ENCODE measurements around the gene PEX12. TPM values are rescaled to one million over a fixed set of nuclear protein-coding genes. Genes with fewer than 3 reads are reported as not detected.

PEX12 gene
- total and polyA plus RNA-seq, 9 of the 15 experiments (the other 6 are each of a cell fraction or from before 2014, with no cell fraction given), result 4.0 to 12.4 (median 6.4) TPM

DNA sequence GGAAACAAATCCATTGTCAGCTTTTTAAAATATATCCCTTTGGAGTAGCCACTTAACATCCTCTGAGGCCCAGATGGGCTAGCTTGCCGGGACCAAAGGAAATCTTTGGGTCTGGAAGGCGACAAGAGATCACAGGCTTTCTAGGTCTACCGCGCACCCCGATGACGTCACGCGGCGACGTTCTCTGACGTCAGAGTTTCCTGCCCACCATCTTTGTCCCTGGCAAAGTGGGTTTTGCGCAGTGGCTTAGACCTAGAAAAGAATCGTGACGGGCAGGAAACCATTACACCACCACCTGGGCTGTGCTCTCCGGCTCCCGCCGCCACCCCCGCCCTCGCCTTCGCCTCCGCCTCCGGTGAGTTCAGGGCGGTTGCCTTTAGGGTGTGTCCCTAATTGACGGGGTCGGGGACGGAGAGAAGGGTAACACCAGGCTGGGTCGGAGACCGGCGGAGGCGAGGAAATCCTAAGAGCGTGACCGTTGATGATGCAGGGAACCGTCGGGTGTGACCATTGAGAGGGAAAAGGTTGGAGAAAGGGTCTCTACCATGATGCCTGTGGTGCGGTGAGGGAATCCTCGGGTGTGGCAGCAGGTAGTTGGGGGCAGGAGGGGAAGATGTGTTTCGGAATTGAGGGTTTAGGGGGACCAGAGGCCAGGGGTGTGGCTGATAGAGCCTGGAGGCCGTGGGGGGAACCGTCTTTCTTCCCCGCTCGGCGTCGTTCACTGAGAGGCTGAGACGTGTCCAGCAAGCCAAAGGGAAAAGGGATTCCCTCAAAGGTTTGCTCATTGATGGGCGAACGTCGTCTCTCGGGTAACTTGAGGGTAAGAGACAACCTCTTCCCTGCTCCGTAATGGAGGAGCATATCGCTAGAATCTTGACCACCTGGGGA lies 8.9 kb upstream of the PEX12 start, which contains the start of gene AP2B1 (continued):
- TF ChIP-seq E2F8 (IDR thresholded peaks at IDR 0.05; ENCODE audit: low read depth, partially characterized antibody) (peak; percentile 98), RBM22 (IDR thresholded peaks at IDR 0.05; ENCODE audit: low read depth, low read length, poor library complexity, severe bottlenecking) (no peak), ELK1 (CRISPR knock-in tag; IDR thresholded peaks at IDR 0.05) (no peak), PHTF2 (CRISPR knock-in tag; IDR thresholded peaks at IDR 0.05) (no peak), ZNF395 (CRISPR knock-in tag; IDR thresholded peaks at IDR 0.05) (peak; percentile 85), C11orf30 (IDR thresholded peaks at IDR 0.05; ENCODE audit: low read depth) (peak; percentile 92), MAFK (IDR thresholded peaks at IDR 0.05; ENCODE audit: low read length) (no peak; the same call in 1 of the 2 replicates), TAF1 (IDR thresholded peaks at IDR 0.05; ENCODE audit: control insufficient read depth, extremely low read depth, insufficient read depth, low read length, severe bottlenecking) (peak; percentile 91), SIN3B (IDR thresholded peaks at IDR 0.05; ENCODE audit: low read depth) (peak; percentile 71; the same call in 1 of the 2 replicates), XRCC5 (IDR thresholded peaks at IDR 0.05; ENCODE audit: low read depth, low read length) (peak; percentile 66; the same call in 1 of the 2 replicates), CHD2 (IDR thresholded peaks at IDR 0.05; ENCODE audit: low read depth, low read length) (peak; percentile 35), ZNF324 (CRISPR knock-in tag; IDR thresholded peaks at IDR 0.05) (no peak), ZNF384 (IDR thresholded peaks at IDR 0.05; ENCODE audit: low read depth, low read length) (peak; percentile 37), CCNT2 (IDR thresholded peaks at IDR 0.05; ENCODE audit: borderline replicate concordance, extremely low read depth, insufficient read length, low read depth, low read length) (no peak), ZNF175 (CRISPR knock-in tag; IDR thresholded peaks at IDR 0.05; ENCODE audit: low read depth) (no peak; the same call in none of the 2 replicates), TBP (optimal IDR thresholded peaks at IDR 0.05; ENCODE audit: low read depth, low read length) (peak; percentile 89), NR3C1 (CRISPR knock-in tag; IDR thresholded peaks at IDR 0.05) (no peak), SMAD4 (CRISPR knock-in tag; conservative IDR thresholded peaks at IDR 0.05) (peak; percentile 70; the same call in 1 of the 2 replicates), CBX2 (IDR thresholded peaks at IDR 0.05; ENCODE audit: insufficient read depth, low read length, poor library complexity, severe bottlenecking) (no peak)
- TF ChIP-seq, protein P1, sequence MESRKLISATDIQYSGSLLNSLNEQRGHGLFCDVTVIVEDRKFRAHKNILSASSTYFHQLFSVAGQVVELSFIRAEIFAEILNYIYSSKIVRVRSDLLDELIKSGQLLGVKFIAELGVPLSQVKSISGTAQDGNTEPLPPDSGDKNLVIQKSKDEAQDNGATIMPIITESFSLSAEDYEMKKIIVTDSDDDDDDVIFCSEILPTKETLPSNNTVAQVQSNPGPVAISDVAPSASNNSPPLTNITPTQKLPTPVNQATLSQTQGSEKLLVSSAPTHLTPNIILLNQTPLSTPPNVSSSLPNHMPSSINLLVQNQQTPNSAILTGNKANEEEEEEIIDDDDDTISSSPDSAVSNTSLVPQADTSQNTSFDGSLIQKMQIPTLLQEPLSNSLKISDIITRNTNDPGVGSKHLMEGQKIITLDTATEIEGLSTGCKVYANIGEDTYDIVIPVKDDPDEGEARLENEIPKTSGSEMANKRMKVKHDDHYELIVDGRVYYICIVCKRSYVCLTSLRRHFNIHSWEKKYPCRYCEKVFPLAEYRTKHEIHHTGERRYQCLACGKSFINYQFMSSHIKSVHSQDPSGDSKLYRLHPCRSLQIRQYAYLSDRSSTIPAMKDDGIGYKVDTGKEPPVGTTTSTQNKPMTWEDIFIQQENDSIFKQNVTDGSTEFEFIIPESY (CRISPR knock-in tag; IDR thresholded peaks at IDR 0.05), result 0 out of 2 replicates have a peak, but pooled peaks have one; percentile 30

Measured in K562 (cell line).